ENCODE data around the gene MIPEP.

Gene MIPEP

GRCh38 chr13:23805122-23805521 lies 84.1 kb downstream of the MIPEP start:
- DNase-seq, result no peak

GRCh38 chr13:23804166-23804565 lies 85.0 kb downstream of the MIPEP start:
- no peak for DNase-seq

DNA sequence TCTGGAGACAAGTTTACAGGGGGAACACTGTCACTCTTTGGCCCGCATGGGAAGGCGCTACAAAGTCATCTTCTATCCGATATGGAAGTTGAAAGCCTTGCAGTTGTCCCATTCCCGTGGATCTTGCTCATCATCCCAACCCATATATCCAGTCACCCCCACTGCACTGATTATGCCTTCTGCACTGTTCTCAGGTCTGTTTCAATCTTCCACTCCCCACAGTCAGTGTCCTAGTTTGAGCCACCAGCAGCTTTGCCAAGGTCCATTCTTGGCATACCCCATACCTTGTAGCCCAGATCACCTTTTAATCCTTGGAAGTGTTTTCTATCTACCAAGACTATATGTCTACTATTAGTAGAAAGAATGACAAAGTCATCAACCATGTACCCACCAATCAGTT lies 88.1 kb downstream of the MIPEP start:
- DNase-seq, result no peak

DNA sequence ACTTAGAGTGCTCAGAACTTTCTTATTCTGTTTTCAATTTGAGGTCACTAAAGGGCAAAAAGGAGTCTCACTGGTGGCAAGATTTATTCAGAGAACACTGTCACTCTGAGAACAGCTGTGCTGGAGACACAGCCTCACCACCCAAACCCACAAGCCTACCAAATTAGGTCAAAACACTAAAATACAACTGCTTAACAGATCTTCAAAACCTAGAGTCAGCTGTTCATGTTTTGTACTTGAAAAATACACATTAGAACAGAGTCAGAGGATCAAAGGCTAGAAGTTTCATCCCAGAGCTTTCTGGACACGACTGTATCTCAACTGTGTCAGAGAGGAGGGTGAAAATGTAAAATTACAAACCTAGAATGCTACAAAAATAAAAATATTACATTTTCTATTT lies 89.3 kb downstream of the MIPEP start:
- no peak for DNase-seq

DNA sequence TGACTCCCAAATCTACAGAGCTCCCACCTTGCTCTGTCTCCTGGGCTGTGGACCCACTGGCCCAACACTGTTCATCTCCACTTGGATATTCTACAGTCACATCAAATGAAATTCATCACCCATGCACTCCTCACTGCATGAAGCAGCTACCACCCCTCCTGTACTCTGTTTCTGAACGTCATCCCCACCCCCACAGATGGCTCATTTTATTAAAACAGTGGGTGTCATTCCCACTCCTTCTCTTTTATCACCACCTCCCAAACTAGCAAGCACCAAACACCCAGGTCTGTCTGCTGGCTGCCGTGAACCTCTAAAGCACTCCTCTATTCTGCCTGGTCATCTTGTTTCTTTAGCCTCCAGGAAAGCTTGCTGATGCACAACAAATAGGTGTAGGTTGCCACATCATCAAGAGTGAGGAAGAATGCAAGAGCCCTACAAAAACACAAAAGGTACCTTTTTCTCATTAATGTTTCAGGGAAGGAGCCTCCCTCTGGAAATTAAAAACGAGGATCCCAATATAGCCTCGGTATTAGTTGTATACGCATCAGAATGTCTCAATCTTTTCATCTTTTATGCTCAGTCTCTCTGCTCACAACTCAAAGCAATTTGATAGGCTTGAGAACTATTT lies 91.8 kb downstream of the MIPEP start:
- no peak for DNase-seq

DNA sequence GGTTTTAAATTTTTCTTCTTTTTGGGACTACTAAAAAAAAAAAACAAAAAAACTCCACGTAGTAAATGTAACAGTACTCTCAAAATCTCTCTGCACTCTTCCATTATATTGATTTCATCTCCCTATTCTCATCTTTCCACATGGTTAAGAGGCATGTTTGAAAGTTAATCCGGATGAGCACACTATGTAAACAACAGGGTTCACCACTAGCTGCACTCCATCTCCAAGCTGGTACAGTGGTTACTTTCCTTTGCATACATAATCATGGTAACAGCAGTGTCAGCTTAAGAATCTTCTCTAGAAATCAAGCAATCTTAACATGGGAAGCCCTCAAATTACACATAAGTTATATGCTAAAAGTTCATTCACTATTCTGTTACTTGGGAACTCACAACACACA lies 92.6 kb downstream of the MIPEP start:
- DNase-seq, result no peak

- no peak for DNase-seq
Measured at GRCh38 chr13:23794267-23795161, 94.7 kb downstream of the MIPEP start.

DNA sequence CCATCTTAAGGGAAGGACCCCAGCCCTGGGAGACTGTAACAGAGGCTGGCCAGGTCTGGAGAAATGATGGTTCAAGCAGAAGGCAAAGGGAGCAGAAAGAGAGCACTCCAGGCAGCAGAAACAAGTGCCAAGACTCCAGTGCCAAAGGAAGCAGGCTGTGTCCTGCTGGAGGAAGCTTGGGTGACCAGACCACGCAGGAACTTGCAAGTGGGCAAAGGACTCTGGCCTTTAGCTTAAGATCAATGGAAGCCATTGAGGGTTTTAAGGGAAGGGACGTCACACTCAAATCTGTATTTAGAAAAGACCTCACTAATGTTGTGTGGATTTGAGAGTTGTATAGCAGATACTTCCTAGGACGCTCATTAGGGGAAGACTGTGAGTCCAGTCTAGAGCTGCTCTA lies 95.5 kb downstream of the MIPEP start:
- DNase-seq, result no peak

- DNase-seq, result no peak
Measured at GRCh38 chr13:23792680-23793079, 96.5 kb downstream of the MIPEP start.

DNA sequence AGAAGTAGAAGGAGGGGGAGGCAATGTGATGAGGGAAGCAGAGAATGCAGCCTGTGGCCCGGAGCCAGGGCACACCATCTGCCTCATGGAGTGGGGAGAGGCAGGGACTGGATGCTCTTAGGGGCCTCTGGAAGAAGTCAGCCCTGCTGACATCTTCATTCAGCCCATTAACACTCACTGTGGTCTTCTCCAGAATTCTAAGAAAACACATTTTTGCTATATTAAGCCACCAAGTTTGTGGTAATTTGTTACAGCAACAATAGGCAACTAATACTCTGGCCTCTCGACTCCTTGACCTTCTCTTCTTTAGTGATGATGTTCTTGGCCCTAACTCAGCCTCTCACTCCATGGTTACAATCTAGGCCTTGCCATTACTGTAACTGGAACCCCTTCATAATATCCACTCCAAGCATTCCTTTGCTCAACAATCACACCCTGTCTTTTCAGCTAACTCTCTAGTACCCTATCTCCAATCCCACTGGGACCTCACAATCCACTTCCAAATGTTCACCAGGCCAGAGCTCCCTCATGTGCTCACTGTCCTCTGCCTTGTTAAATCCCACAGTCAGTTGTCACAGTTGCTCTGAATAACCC lies 98.5 kb downstream of the MIPEP start:
- no peak for DNase-seq

DNA sequence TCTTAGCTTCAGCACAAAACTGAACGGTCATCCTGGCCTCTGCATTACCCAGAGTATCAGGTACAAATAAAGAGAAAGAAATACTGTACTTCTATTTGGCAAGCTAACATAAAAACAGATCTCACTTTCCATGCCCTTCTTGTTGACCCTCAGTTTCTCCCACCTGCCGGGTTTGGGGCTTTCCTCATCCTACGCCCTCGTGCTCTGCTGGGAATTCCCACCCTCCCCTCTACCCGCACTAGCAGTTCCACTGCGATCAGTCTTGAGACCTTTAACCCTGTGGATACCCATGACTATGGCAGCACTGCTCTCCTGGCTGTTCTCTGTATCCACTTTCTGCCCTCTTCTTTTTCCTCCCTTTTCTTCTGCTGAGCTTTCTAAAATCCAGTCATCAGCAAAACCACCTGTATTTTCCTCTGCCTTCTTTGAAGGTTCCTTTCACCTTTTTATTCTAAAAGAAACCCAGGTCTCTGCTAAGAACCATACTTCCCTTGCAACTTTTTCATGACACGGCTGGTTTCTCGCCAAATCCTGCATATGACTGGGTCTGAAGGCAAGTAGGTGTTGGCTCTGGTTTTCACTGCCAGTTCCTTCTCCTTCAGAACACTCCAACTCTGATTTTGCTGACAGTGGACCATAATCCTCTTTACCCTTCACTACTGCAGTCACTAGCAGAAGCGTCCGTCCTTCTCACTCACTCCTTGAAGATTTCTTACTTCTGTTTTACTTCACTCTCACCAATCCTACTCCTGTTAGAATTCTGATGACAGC lies 99.4 kb downstream of the MIPEP start:
- DNase-seq, result no peak

GRCh38 chr13:23788459-23788858 lies 100.7 kb downstream of the MIPEP start:
- no peak for DNase-seq

GRCh38 chr13:23787464-23787863 lies 101.7 kb downstream of the MIPEP start:
- DNase-seq, result no peak

GRCh38 chr13:23786607-23787006 lies 102.6 kb downstream of the MIPEP start:
- no peak for DNase-seq

- no peak for DNase-seq
Measured at GRCh38 chr13:23778879-23779278, 110.3 kb downstream of the MIPEP start.

- DNase-seq, result no peak
Measured at GRCh38 chr13:23778002-23778652, 111.1 kb downstream of the MIPEP start.

GRCh38 chr13:23777575-23777870 lies 111.7 kb downstream of the MIPEP start:
- DNase-seq, result no peak

GRCh38 chr13:23776698-23777574 lies 112.3 kb downstream of the MIPEP start:
- DNase-seq, result no peak

DNA sequence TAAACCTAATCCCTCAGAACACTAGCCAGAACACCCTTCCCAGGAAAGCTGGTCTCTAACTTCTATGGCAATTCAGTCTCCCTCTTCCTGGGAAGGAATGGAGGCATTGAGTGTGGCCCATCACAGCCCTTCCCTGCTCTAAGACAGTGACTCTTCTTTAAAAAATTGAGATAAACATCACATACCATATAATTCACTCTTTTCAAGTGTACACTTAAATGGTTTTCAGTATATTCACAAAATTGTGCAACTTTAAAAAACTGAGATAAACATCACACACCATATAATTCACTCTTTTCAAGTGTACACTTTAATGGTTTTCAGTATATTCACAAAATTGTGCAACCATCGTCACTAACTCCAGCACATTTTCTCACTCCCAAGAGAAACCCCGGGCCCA lies 116.5 kb downstream of the MIPEP start:
- no peak for DNase-seq

DNA sequence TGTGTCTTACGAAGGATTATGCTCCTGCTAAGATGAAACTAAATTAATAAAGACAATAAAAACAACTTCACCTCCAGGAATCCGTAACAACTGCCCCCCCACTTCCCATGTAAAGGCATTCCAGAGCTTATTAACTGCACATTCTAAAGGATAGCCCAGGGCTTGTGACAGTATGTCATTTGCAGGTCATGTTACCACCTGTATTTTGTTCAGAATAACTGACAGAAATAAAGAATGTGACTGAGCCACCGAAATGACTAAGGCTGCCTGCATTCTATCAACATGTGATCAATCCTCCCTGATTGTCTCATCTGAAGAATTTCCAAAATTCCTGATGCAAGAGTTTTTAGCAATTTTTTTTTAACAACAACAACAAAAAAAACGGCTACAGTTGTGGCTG lies 117.2 kb downstream of the MIPEP start:
- DNase-seq, result no peak

GRCh38 chr13:23771552-23771951 lies 117.6 kb downstream of the MIPEP start:
- no peak for DNase-seq

DNA sequence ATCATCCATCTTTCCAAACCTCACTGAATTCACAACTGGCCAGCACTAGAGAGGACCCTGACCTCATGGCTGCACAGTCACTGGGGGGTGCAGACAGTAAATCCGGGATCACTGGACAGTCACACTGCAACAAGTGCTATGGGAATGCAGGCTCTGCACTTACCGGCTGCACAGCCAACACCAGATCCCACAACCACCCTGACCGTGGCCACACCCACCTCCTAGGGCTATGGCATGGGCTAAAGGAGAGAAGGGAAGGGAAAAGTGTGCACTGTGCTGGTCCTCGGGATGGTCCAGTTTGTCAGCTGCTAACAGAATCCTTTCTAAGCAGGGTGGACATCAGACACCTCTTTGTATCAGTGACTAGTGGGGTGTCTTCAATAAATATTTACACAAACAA lies 118.2 kb downstream of the MIPEP start:
- no peak for DNase-seq

Data from stimulated activated CD4-positive, alpha-beta T cell treated with anti-CD3 and anti-CD28 coated beads, Interleukin-2, amount 100 ng/mL, for 48 hours (primary cell).